Measurements from ENCODE around the gene NCOR2. TPM values are rescaled to one million over a fixed set of nuclear protein-coding genes. Genes with fewer than 3 reads are reported as not detected.
A peak's percentile ranks its signal among the peaks of the same experiment; 100 is the strongest.

Gene NCOR2
- total RNA-seq, 4 donors from 2014 or later: 105 to 330 (median 148) TPM

DNA sequence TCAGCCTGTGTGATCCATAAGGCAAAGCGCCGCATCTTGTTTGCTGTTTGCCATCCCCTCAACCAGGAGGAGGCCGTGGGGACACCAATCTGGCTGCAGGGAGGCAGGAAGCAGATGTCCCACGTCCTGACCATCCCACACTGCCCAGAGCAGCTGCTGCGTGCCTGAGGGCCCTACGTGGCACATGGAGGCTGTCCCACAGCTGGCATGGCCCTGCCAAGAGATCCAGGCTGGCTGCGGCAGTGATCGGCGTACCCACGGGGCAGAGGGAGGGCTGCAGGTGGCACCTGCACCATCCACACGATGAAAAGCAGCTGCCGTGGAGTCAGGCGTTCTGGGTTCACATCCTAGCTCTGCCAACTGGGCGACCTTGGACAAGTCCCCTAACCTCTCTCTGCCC lies 42.0 kb downstream of the NCOR2 start:
- Histone ChIP-seq H3K9me3 (no peaks in the 10 kb centered on the region), H3K27me3 (no peaks in the 10 kb centered on the region), H3K27ac (no peak overlapping the region), H3K36me3 (no peaks in the 10 kb centered on the region), H3K4me3 (no peak overlapping the region), H3K4me1 (peaks cover 0 to 12% (median 0%) of the 10 kb centered on the region in 4 donors)
- TF ChIP-seq, protein P1, sequence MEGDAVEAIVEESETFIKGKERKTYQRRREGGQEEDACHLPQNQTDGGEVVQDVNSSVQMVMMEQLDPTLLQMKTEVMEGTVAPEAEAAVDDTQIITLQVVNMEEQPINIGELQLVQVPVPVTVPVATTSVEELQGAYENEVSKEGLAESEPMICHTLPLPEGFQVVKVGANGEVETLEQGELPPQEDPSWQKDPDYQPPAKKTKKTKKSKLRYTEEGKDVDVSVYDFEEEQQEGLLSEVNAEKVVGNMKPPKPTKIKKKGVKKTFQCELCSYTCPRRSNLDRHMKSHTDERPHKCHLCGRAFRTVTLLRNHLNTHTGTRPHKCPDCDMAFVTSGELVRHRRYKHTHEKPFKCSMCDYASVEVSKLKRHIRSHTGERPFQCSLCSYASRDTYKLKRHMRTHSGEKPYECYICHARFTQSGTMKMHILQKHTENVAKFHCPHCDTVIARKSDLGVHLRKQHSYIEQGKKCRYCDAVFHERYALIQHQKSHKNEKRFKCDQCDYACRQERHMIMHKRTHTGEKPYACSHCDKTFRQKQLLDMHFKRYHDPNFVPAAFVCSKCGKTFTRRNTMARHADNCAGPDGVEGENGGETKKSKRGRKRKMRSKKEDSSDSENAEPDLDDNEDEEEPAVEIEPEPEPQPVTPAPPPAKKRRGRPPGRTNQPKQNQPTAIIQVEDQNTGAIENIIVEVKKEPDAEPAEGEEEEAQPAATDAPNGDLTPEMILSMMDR (IDR thresholded peaks at IDR 0.05): no peak
- TF ChIP-seq POLR2A (IDR thresholded peaks at IDR 0.05): no peak
- DNase-seq: no peak

DNA sequence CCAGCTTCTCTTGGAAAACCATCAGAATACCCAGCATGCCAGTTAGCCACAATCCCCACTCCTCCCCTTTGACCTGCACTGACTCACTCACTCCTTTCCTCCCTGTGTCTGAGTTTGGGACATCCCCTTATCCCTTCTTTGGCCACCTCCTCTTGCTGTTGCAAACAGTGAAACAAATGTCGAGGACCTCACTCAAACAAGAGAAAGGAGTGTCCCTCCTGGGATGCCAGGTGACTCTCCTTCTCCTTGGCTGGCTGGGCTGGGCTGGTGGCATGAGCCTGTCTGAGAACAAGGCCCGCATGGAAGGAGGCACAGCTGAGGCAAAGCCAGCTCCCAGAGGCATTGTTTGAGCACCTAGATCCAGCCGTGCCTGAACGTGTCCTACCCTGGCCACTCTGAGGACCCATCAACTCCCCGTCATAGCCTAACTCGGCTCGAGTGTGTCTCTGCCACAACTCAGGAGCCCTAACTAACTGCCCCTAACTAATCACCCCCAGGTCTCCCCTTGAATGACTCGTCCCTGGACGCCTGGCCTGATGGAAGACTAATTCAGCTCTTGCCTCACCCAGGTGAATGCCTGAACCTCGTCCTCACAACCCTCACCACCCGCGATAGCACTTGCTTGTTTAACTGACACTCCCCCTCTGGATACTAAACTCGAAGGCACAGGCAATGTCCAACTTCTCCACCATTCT lies 43.0 kb downstream of the NCOR2 start:
- no peaks in the 10 kb centered on the region for H3K9me3 ChIP-seq
- no peak for TF ChIP-seq POLR2A (IDR thresholded peaks at IDR 0.05)
- TF ChIP-seq, protein P1 (IDR thresholded peaks at IDR 0.05): no peak
- H3K36me3 ChIP-seq: no peaks in the 10 kb centered on the region
- H3K4me3 ChIP-seq: no peak overlapping the region
- no peaks in the 10 kb centered on the region for H3K27me3 ChIP-seq
- peak overlapping the region in 1 of 4 donors; percentile 0 for H3K27ac ChIP-seq
- peaks cover 0 to 23% (median 4%) of the 10 kb centered on the region in 4 donors for H3K4me1 ChIP-seq
- DNase-seq: no peak

DNA sequence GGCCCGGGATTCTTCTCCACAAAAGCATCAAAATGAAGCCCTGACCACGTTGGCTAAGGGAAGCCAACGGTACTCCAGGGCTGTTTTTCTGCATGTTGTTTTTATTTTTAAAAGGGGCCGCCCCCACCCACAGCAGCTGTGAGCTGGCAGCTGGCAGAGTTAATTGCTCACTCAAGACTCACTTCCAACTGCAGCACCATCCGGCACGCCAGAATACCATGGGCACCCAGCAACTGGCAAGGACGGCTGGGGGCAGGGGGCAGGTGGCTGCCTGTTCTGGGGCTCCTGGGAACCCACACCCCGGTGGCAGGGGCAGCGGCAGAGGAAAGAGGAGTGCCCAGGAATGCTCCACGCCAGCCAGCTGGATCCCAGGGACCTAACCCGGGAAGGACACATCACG lies 44.3 kb downstream of the NCOR2 start:
- Histone ChIP-seq H3K4me1 (peaks cover 0 to 34% (median 7%) of the 10 kb centered on the region in 4 donors), H3K9me3 (no peaks in the 10 kb centered on the region), H3K27ac (no peak overlapping the region), H3K36me3 (no peaks in the 10 kb centered on the region), H3K27me3 (no peaks in the 10 kb centered on the region), H3K4me3 (no peak overlapping the region)
- no peak for DNase-seq
- no peak for TF ChIP-seq POLR2A (IDR thresholded peaks at IDR 0.05)
- TF ChIP-seq, protein P1 (IDR thresholded peaks at IDR 0.05): no peak

DNA sequence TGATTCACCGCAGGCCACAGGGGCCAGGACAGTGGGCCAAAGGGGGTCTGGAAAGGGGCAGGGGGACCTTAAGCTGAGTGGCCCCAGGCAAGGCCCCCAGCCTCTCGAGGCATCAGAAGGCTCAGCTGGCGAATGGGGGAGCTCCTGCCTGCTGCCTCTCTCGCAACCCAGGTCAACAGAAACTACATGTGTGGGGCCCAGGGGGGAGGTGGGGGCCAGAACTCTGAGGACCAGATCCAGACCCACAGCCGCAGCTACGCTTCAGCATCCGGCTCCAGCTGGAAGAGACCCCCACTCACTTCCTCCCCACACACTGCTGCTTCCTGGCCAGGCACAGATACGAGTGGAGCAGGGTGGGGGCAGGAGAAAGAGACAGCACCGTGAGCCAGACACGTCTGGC lies 46.5 kb downstream of the NCOR2 start:
- DNase-seq: no peak
- Histone ChIP-seq H3K27me3 (no peaks in the 10 kb centered on the region), H3K9me3 (no peaks in the 10 kb centered on the region), H3K4me1 (peaks cover 0 to 56% (median 13%) of the 10 kb centered on the region in 4 donors), H3K27ac (peak overlapping the region in 2 of 4 donors; percentile 97), H3K4me3 (no peak overlapping the region), H3K36me3 (no peaks in the 10 kb centered on the region)
- no peak for TF ChIP-seq POLR2A (IDR thresholded peaks at IDR 0.05)
- TF ChIP-seq, protein P1 (IDR thresholded peaks at IDR 0.05): no peak

DNA sequence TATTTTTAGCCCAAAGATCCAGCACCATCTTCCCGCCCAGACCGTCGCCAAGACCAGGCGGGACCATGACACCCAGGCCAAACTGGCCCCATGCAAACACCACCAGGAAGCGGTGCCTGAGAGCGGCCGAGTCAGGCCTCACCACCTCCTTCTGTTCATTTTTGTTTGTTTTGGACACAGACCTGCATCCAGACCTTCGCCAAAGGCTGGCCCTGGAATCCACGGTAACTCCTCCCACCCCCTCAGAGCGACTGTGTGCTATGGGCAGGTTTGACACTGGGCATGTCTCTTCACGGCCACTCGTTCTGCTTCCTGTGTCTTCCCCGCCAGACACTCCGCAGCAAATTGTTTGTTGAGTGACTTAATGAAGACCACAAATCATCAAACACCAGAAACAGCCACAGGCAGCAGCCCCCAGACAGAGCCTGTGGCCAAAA lies 47.1 kb downstream of the NCOR2 start:
- Histone ChIP-seq H3K27me3 (no peaks in the 10 kb centered on the region), H3K4me3 (no peak overlapping the region), H3K36me3 (no peaks in the 10 kb centered on the region), H3K4me1 (peaks cover 0 to 57% (median 13%) of the 10 kb centered on the region in 4 donors), H3K9me3 (no peaks in the 10 kb centered on the region), H3K27ac (peak overlapping the region; percentile 62 to 97 (median 87))
- TF ChIP-seq, protein P1 (IDR thresholded peaks at IDR 0.05): no peak
- no peak for DNase-seq
